Mesenchymal stem cell (in vitro differentiated cells and primary cell): Measurements from ENCODE around the gene RIMBP2.

Source experiments
- DNase-seq: peaks from one replicate; pipeline ENCODE4 v3.0.0-alpha.2; 2013
- H2AFZ ChIP-seq: one replicate; pipeline ENCODE4 v1.6.1; 2013; ENCODE audit warnings: low read depth, mild to moderate bottlenecking, control low read depth, inconsistent platforms, low read length, moderate library complexity
- H2AK5ac ChIP-seq: 2 replicates; pipeline ENCODE4 v1.6.1; 2013; ENCODE audit warnings: low read length, moderate library complexity, mild to moderate bottlenecking, inconsistent platforms; ENCODE audit not compliant: severe bottlenecking
- H2BK120ac ChIP-seq: one replicate; pipeline ENCODE4 v1.6.1; 2013; ENCODE audit warnings: low read depth, mild to moderate bottlenecking, inconsistent platforms, low read length, moderate library complexity
- H2BK12ac ChIP-seq, 2 experiments: one replicate each; pipeline ENCODE4 v1.6.1; 2013; ENCODE audit warnings: inconsistent platforms in 2 of 2, low read length in 2 of 2, mild to moderate bottlenecking in 2 of 2, moderate library complexity in 2 of 2, control low read depth in 1 of 2
- H2BK15ac ChIP-seq: one replicate; pipeline ENCODE4 v1.6.1; 2013; ENCODE audit warnings: mild to moderate bottlenecking, low read depth, inconsistent platforms; ENCODE audit not compliant: poor library complexity, severe bottlenecking
- H2BK5ac ChIP-seq: 2 replicates; pipeline ENCODE4 v1.6.1; 2013; ENCODE audit warnings: low read depth, mild to moderate bottlenecking, low read length, control low read depth, inconsistent platforms; ENCODE audit not compliant: poor library complexity, severe bottlenecking
- H3K14ac ChIP-seq, 2 experiments: one replicate each; pipeline ENCODE4 v1.6.1; 2013; ENCODE audit warnings: inconsistent platforms in 2 of 2, low read length in 2 of 2, control low read depth in 1 of 2, mild to moderate bottlenecking in 1 of 2, moderate library complexity in 1 of 2
- H3K18ac ChIP-seq, 2 experiments: one replicate each; pipeline ENCODE4 v1.6.1; 2013; ENCODE audit warnings: inconsistent platforms in 2 of 2, low read length in 2 of 2, control low read depth in 1 of 2, low read depth in 1 of 2, mild to moderate bottlenecking in 1 of 2
- H3K23ac ChIP-seq, 2 experiments: one replicate each; pipeline ENCODE4 v1.6.1; 2013; ENCODE audit warnings: inconsistent platforms in 2 of 2, low read length in 2 of 2, mild to moderate bottlenecking in 2 of 2, moderate library complexity in 2 of 2, control low read depth in 1 of 2
- H3K27ac ChIP-seq: 2 replicates; pipeline ENCODE4 v1.5.1; 2013; ENCODE audit warnings: mild to moderate bottlenecking, moderate library complexity, low read length, control low read depth, inconsistent platforms; ENCODE audit not compliant: poor library complexity, severe bottlenecking
- H3K27me3 ChIP-seq, 2 experiments: 2 replicates each; pipeline versions ENCODE4 v1.6.1 to v1.7.0; 2013; ENCODE audit warnings: low read length in 2 of 2, mild to moderate bottlenecking in 2 of 2, moderate library complexity in 2 of 2, control low read depth in 1 of 2, inconsistent platforms in 1 of 2; ENCODE audit not compliant: control insufficient read depth in 1 of 2, insufficient read depth in 1 of 2
- H3K36me3 ChIP-seq, 2 experiments: 2 replicates each; pipeline versions ENCODE4 v1.6.1 to v1.7.0; 2013; ENCODE audit warnings: low read length in 2 of 2, control low read depth in 1 of 2, inconsistent platforms in 1 of 2, low read depth in 1 of 2, mild to moderate bottlenecking in 1 of 2; ENCODE audit not compliant: insufficient read depth in 2 of 2, control insufficient read depth in 1 of 2
- H3K4ac ChIP-seq, 2 experiments: one replicate each; pipeline ENCODE4 v1.6.1; 2013; ENCODE audit warnings: inconsistent platforms in 2 of 2, low read length in 2 of 2, mild to moderate bottlenecking in 2 of 2, moderate library complexity in 2 of 2, control low read depth in 1 of 2, low read depth in 1 of 2
- H3K4me1 ChIP-seq: 2 replicates; pipeline ENCODE4 v1.6.1; 2013; ENCODE audit warnings: low read depth, low read length, control low read depth; ENCODE audit not compliant: control insufficient read depth, insufficient read depth
- H3K4me2 ChIP-seq: 2 replicates; pipeline ENCODE4 v1.6.1; 2013; ENCODE audit warnings: low read length, mild to moderate bottlenecking, inconsistent platforms; ENCODE audit not compliant: poor library complexity, severe bottlenecking
- H3K4me3 ChIP-seq, 2 experiments: 2 replicates each; pipeline versions ENCODE4 v1.5.1 to v1.7.0; 2013; ENCODE audit warnings: low read length in 2 of 2, mild to moderate bottlenecking in 2 of 2, control low read depth in 1 of 2, low read depth in 1 of 2; ENCODE audit not compliant: insufficient read depth in 1 of 2
- H3K79me1 ChIP-seq: replicated peaks from 2 replicates; pipeline ENCODE4 v1.6.1; 2013; ENCODE audit warnings: mild to moderate bottlenecking, control low read depth, low read length, inconsistent platforms; ENCODE audit not compliant: poor library complexity, severe bottlenecking
- H3K9ac ChIP-seq: 2 replicates; pipeline ENCODE4 v1.7.0; 2013; ENCODE audit warnings: mild to moderate bottlenecking, low read length, moderate library complexity
- H3K9me3 ChIP-seq: 2 replicates; pipeline ENCODE4 v1.7.0; 2013; ENCODE audit warnings: mild to moderate bottlenecking, low read length; ENCODE audit not compliant: control insufficient read depth
- H4K8ac ChIP-seq: one replicate; pipeline ENCODE4 v1.6.1; 2013; ENCODE audit warnings: inconsistent platforms, mild to moderate bottlenecking, low read length, moderate library complexity
- H4K91ac ChIP-seq: one replicate; pipeline ENCODE4 v1.6.1; 2013; ENCODE audit warnings: mild to moderate bottlenecking, low read length, inconsistent platforms
- WGBS: methylation state at CpG from one replicate; pipeline ENCODE4 v1.1.7; 2013; ENCODE audit warnings: mixed read lengths; 5-methylcytosine and 5-hydroxymethylcytosine counted together

Gene RIMBP2

GRCh38 chr12:130444061-130444460, 272.0 kb downstream of the RIMBP2 start:
- Histone ChIP-seq H4K8ac (no peak overlapping the region), H2AFZ (no peak overlapping the region), H3K4me1 (no peaks in the 10 kb centered on the region), H3K4ac (no peak overlapping the region), H2AK5ac (no peak overlapping the region), H3K27me3 (no peaks in the 10 kb centered on the region), H3K18ac (no peak overlapping the region), H2BK5ac (no peak overlapping the region), H3K9ac (no peak overlapping the region), H3K14ac (no peak overlapping the region), H3K79me1 (no peaks in the 10 kb centered on the region), H2BK12ac (no peak overlapping the region), H3K4me2 (no peak overlapping the region), H3K27ac (no peak overlapping the region), H2BK15ac (no peak overlapping the region), H2BK120ac (no peak overlapping the region), H3K36me3 (no peaks in the 10 kb centered on the region), H3K9me3 (peaks cover 5% of the 10 kb centered on the region), H3K23ac (no peak overlapping the region), H3K4me3 (no peak overlapping the region), H4K91ac (no peak overlapping the region)
- whole genome bisulfite sequencing: 66% methylated on average over 5 of the region's 5 CpGs
- no peak for DNase-seq

GRCh38 chr12:130441771-130442760, 274.0 kb downstream of the RIMBP2 start:
- Histone ChIP-seq H2AFZ (no peak overlapping the region), H3K23ac (no peak overlapping the region), H2BK15ac (no peak overlapping the region), H3K18ac (no peak overlapping the region), H3K9me3 (peaks cover 5% of the 10 kb centered on the region), H3K4me1 (no peaks in the 10 kb centered on the region), H2BK120ac (no peak overlapping the region), H3K36me3 (no peaks in the 10 kb centered on the region), H3K4me2 (no peak overlapping the region), H3K4ac (no peak overlapping the region), H2BK12ac (no peak overlapping the region), H3K9ac (no peak overlapping the region), H4K8ac (no peak overlapping the region), H3K4me3 (no peak overlapping the region), H3K79me1 (no peaks in the 10 kb centered on the region), H3K27ac (no peak overlapping the region), H3K14ac (no peak overlapping the region), H2AK5ac (no peak overlapping the region), H4K91ac (no peak overlapping the region), H2BK5ac (no peak overlapping the region), H3K27me3 (no peaks in the 10 kb centered on the region)
- 89% methylated on average over 43 of the region's 45 CpGs for WGBS
- DNase-seq: no peak

- WGBS: 93% methylated on average over 23 of the region's 23 CpGs
- Histone ChIP-seq H3K36me3 (no peaks in the 10 kb centered on the region), H2AK5ac (no peak overlapping the region), H3K4me2 (no peak overlapping the region), H2BK5ac (no peak overlapping the region), H2BK12ac (no peak overlapping the region), H3K4ac (no peak overlapping the region), H2BK15ac (no peak overlapping the region), H3K18ac (no peak overlapping the region), H3K79me1 (no peaks in the 10 kb centered on the region), H3K4me3 (no peak overlapping the region), H4K91ac (no peak overlapping the region), H4K8ac (no peak overlapping the region), H3K27me3 (no peaks in the 10 kb centered on the region), H3K23ac (no peak overlapping the region), H3K4me1 (no peaks in the 10 kb centered on the region), H3K9me3 (peaks cover 5% of the 10 kb centered on the region), H3K14ac (no peak overlapping the region), H2BK120ac (no peak overlapping the region), H3K9ac (no peak overlapping the region), H3K27ac (no peak overlapping the region), H2AFZ (no peak overlapping the region)
- no peak for DNase-seq
Measured at GRCh38 chr12:130440411-130441080, 275.6 kb downstream of the RIMBP2 start.

- no peak for DNase-seq
- H3K14ac ChIP-seq: no peak overlapping the region
- H2AFZ ChIP-seq: no peak overlapping the region
- H3K79me1 ChIP-seq: no peaks in the 10 kb centered on the region
- no peak overlapping the region for H2BK12ac ChIP-seq
- H2BK120ac ChIP-seq: no peak overlapping the region
- H3K9me3 ChIP-seq: peaks cover 5% of the 10 kb centered on the region
- H3K4me1 ChIP-seq: no peaks in the 10 kb centered on the region
- no peaks in the 10 kb centered on the region for H3K36me3 ChIP-seq
- H4K91ac ChIP-seq: no peak overlapping the region
- no peak overlapping the region for H4K8ac ChIP-seq
- H2BK15ac ChIP-seq: no peak overlapping the region
- no peak overlapping the region for H3K18ac ChIP-seq
- 86% methylated on average over 3 of the region's 3 CpGs for WGBS
- no peak overlapping the region for H3K4me3 ChIP-seq
- no peak overlapping the region for H3K23ac ChIP-seq
- no peak overlapping the region for H2AK5ac ChIP-seq
- H3K9ac ChIP-seq: no peak overlapping the region
- no peak overlapping the region for H3K4me2 ChIP-seq
- H2BK5ac ChIP-seq: no peak overlapping the region
- H3K4ac ChIP-seq: no peak overlapping the region
- no peaks in the 10 kb centered on the region for H3K27me3 ChIP-seq
- H3K27ac ChIP-seq: no peak overlapping the region
Measured at GRCh38 chr12:130439250-130439649, 276.8 kb downstream of the RIMBP2 start.
